ENCODE measurements around the gene ANKLE1. TPM values are rescaled to one million over a fixed set of nuclear protein-coding genes. Genes with fewer than 3 reads are reported as not detected.

Gene ANKLE1, protein sequence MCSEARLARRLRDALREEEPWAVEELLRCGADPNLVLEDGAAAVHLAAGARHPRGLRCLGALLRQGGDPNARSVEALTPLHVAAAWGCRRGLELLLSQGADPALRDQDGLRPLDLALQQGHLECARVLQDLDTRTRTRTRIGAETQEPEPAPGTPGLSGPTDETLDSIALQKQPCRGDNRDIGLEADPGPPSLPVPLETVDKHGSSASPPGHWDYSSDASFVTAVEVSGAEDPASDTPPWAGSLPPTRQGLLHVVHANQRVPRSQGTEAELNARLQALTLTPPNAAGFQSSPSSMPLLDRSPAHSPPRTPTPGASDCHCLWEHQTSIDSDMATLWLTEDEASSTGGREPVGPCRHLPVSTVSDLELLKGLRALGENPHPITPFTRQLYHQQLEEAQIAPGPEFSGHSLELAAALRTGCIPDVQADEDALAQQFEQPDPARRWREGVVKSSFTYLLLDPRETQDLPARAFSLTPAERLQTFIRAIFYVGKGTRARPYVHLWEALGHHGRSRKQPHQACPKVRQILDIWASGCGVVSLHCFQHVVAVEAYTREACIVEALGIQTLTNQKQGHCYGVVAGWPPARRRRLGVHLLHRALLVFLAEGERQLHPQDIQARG
- total RNA-seq = 10 to 100 TPM; 20.6 to 21.0 TPM

GRCh38 chr19:17281391-17282304, at the start of gene ANKLE1:
Gene ANKLE1, plus strand, starts transcription at chr19:17281901. Its CDS starts 20 bp downstream, at chr19:17281921.
- ChIA-PET CTCF (interaction anchor here (0.6 to 3.5 kb wide), 24 partner anchors 8 to 1667 kb away, joined by 3 to 35 read pairs (median 5); partner anchors contain the start of genes BABAM1 and MRPL34), POLR2A (interaction anchor here (0.6 to 1.0 kb wide), 2 partner anchors 15 to 16 kb away, joined by 3 to 6 read pairs; no protein-coding TSS in a partner anchor)

GRCh38 chr19:17232258-17232657, 49.4 kb upstream of the ANKLE1 start:
- POLR2A ChIA-PET = interaction anchor here (1.0 kb wide), 1 partner anchor 152 kb away, joined by 3 read pairs; no protein-coding TSS in a partner anchor
- CTCF ChIA-PET = no interaction called here

DNA sequence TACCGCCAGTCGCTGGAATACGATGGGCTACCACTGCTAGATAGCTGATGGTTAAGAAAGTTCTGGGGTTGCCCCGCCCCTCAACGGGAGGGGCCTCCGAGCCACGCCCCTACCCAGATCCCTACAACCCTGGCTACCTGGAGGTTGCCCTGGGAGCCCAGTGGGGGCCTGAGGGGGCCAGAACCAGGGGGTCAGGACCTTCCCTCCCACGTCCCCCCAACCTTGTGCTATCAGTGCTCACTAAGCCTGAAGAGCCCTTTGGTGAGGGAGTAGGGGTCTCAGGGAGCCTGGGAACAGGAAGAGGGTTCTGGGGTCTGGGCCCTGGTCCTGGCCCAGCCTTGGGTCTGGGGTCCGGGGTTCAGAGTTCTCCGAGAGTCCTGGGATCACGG, 46.8 kb upstream of the ANKLE1 start:
- CTCF ChIA-PET = interaction anchor here (0.6 to 2.5 kb wide), 9 partner anchors 9 to 167 kb away, joined by 3 to 13 read pairs (median 3); partner anchors contain the start of genes BABAM1 and OCEL1
- POLR2A ChIA-PET = interaction anchor here (0.6 to 3.6 kb wide), 3 partner anchors 8 to 110 kb away, joined by 3 to 19 read pairs (median 13); partner anchors contain the start of genes OCEL1 and USE1

GRCh38 chr19:17235300-17235970, 46.3 kb upstream of the ANKLE1 start:
- CTCF ChIA-PET = interaction anchor here (0.6 to 2.5 kb wide), 8 partner anchors 9 to 168 kb away, joined by 3 to 13 read pairs (median 3); partner anchors contain the start of genes BABAM1 and OCEL1
- POLR2A ChIA-PET = interaction anchor here (0.7 to 3.6 kb wide), 4 partner anchors 9 to 32 kb away, joined by 3 to 19 read pairs (median 9); partner anchors contain the start of genes BABAM1, OCEL1 and USE1

DNA sequence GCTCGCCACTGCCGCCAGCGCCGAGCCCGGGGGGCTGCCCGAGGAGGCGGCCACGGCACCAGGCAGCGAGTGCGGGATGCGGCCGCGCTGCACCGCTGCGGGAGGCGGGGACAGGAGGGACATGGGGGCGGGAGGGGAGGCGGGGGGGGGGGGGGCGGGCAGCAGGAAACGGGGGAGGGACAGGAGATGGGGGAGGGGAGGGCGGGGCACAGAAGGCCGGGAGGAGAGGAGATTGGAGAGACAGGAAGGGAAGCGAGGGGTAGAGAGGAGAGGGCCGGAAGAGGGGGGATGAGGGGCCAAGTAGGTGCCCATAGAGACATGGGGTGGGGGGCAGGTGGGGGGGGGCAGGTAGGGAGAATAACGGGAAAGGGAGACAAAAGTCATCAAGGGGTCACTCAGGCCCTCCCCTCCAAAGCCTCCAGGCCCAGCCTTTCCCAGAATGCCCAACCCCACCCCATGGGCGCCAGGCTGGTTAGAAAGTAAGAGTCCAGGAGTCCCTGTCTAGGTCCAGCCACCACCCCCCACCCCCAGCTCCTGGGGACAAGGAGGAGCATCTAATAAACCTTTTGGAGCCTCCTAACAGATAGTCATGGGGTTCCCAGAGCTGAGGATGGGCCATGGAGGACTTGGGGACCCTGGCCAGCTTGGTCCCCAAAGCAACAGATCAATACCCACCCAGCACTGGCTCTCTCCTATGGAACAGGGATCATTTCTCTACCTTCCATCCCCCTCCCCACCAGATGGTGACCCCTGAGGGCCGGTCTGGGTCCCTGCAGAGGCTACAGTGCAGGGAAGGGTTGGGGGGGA, 45.5 kb upstream of the ANKLE1 start:
- ChIA-PET CTCF (interaction anchor here (1.1 to 2.5 kb wide), 9 partner anchors 10 to 169 kb away, joined by 3 to 13 read pairs (median 3); partner anchors contain the start of genes BABAM1, OCEL1 and USE1), POLR2A (interaction anchor here (0.7 to 3.6 kb wide), 4 partner anchors 10 to 31 kb away, joined by 3 to 19 read pairs (median 9); partner anchors contain the start of genes BABAM1, OCEL1 and USE1)

- CTCF ChIA-PET = interaction anchor here (1.2 to 1.6 kb wide), 2 partner anchors 22 to 46 kb away, joined by 3 read pairs; partner anchors contain the start of gene USE1
- POLR2A ChIA-PET = interaction anchor here (3.6 kb wide), 1 partner anchor 10 kb away, joined by 19 read pairs; the partner anchor contains the start of gene OCEL1
Observed at GRCh38 chr19:17236811-17237543, 44.7 kb upstream of the ANKLE1 start.

DNA sequence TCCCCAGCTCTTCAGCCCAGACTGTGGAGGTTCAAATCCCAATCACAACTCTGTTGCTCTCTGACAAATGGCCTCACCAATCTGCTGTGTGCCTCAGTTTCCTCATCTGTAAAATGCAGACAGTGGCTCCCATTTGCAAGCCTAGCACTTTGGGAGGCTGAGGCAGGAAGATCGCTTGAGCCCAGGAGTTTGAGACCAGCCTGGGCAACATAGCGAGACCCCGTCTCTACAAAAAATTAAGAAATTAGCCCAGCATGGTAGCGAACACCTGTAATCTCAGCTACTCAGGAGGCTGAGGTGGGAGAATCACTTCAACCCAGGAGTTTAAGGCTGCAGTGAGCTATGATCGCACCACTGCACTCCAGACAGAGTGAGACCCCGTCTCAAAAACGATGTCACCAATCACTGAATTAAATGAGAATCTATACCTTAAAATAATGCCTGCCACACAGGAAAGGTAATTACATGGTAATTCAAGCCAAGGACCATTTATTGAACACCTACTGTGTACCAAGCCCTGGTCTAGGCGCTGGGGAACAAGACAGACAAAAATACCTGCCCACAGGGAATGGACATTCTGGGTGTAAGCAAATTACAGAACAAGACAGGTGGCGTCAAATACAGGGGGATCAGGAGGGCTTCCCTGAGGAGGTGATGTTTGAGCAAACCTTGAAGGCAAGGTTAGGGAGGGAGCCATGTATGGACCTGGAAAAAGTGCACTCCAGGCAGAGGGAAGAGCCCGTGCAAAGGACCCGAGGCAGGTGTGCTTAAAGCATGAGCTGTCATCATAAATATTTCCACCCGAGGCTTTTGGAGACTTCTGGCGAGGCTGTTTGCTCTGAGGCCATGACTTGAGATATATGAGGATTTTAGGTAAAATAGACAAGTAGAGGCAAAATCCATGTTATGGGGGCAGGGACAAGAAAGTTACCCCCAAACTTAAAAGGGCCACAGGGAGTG, 43.7 kb upstream of the ANKLE1 start:
- ChIA-PET CTCF (interaction anchor here (1.6 kb wide), 1 partner anchor 23 kb away, joined by 3 read pairs; the partner anchor contains the start of gene USE1), POLR2A (interaction anchor here (3.6 kb wide), 1 partner anchor 11 kb away, joined by 19 read pairs; the partner anchor contains the start of gene OCEL1)

DNA sequence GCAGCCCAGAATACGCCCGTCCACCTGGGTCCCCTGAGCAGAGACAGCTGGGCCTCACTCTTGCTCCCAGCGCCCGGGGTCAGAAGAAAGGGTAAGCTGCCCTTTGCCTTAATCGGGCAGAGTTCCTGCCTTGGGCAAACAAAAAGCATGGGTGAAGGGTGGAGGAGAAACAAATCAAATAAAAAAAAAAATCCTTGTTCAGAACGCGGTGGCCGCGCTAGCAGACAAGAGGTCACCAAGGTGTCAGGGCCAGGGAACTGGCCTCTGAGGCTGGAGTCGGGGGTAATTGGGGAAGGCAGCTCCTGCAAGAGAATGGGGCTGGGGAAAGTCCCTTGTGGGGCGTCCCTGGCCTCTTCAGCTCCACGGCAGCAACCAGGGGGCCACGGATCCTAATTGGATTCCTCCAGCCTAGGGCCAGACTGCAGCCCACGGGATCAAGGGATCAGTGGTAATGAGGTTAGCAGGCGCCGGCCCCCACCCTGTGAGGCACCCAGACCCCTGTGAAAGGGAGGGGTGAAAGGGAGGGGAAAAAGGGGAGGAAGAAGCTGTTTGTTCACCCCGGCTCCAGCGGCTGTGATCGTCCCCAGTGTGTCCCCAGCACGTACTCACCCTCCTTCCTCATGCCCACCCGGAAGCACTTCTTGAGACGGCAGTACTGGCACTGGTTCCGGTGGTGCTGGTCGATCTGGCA, 41.5 kb upstream of the ANKLE1 start:
- ChIA-PET CTCF (no interaction called here), POLR2A (no interaction called here)

GRCh38 chr19:17240826-17241399, 40.8 kb upstream of the ANKLE1 start:
- CTCF ChIA-PET = interaction anchor here (1.7 kb wide), 1 partner anchor 19 kb away, joined by 5 read pairs; no protein-coding TSS in a partner anchor

GRCh38 chr19:17242431-17243208, 39.1 kb upstream of the ANKLE1 start:
- ChIA-PET CTCF (interaction anchor here (1.2 to 1.7 kb wide), 2 partner anchors 18 to 176 kb away, joined by 3 to 5 read pairs; no protein-coding TSS in a partner anchor), POLR2A (no interaction called here)

More at GRCh38 chr19:17240826-17241399, 40.8 kb upstream of the ANKLE1 start:
- POLR2A ChIA-PET = no interaction called here

DNA sequence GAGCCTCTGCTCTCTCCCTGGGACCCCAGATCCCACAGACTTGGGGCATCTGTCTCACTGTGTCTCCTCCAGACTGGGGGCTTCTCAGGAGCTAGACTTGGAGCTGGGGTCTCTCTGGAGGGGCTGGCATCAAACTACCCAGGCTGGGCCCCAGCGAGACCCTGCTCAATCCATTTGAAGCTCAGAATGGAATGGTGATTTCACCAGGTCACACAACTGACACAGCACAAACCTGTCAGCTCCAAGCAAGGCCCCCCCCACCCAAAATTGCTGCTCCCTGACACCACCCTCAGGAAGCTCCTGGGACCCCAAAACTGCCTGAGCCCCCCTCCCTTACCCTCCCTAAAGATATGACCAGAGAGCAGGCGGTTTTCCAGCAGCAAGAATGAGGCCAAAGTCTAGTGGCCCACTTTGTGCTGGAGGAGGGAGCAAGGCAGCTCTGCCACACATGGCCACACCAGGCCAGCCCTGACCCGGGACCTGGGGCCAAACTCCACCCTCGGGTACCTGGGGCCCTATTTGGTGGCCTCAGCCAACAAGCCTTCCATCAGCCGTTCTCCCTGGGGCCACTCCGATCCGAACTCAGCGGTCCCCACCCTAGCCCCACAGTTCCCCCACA, 38.4 kb upstream of the ANKLE1 start:
- ChIA-PET POLR2A (no interaction called here), CTCF (interaction anchor here (0.7 to 1.2 kb wide), 2 partner anchors 17 to 176 kb away, joined by 3 to 5 read pairs; no protein-coding TSS in a partner anchor)

- POLR2A ChIA-PET = no interaction called here
- CTCF ChIA-PET = interaction anchor here (0.7 to 1.2 kb wide), 2 partner anchors 16 to 177 kb away, joined by 3 to 5 read pairs; no protein-coding TSS in a partner anchor
Observed at GRCh38 chr19:17243830-17244617, 37.7 kb upstream of the ANKLE1 start.

Data from activated CD8-positive, alpha-beta memory T cell treated with anti-CD3 and anti-CD28 coated beads for 36 hours (primary cell).